Measurements from ENCODE around the gene FKBP2.
A peak's percentile ranks its signal among the peaks of the same experiment; 100 is the strongest.

The FKBP2 gene

GRCh38 chr11:64219755-64220154, 21.1 kb upstream of the FKBP2 start:
- DNase-seq: no peak

GRCh38 chr11:64220271-64220670, 20.6 kb upstream of the FKBP2 start:
- no peak for DNase-seq

GRCh38 chr11:64220798-64221197, 20.1 kb upstream of the FKBP2 start:
- no peak for DNase-seq

GRCh38 chr11:64222651-64223000, 18.3 kb upstream of the FKBP2 start:
- DNase-seq: no peak

GRCh38 chr11:64223001-64223651, 17.8 kb upstream of the FKBP2 start:
- DNase-seq: no peak

- DNase-seq: no peak
These were observed 16.6 kb upstream of the FKBP2 start for GRCh38 chr11:64224151-64224890.

GRCh38 chr11:64224891-64225607, 15.8 kb upstream of the FKBP2 start:
- peak; percentile 28 for DNase-seq

- DNase-seq: peak; percentile 97
These were observed 15.0 kb upstream of the FKBP2 start, which contains the start of the genes NUDT22 and TRPT1 for GRCh38 chr11:64225608-64226506. TSS of gene NUDT22 (plus strand) at chr11:64226274. CDS start at chr11:64226653, 379 bp downstream. TSS of gene TRPT1 (minus strand) at chr11:64226186. CDS start at chr11:64225860, 326 bp downstream.

- DNase-seq: peak; percentile 70
These were observed 14.3 kb upstream of the FKBP2 start for GRCh38 chr11:64226507-64227051.

GRCh38 chr11:64227405-64227956, 13.4 kb upstream of the FKBP2 start:
- DNase-seq: no peak

- no peak for DNase-seq
These were observed 11.7 kb upstream of the FKBP2 start for GRCh38 chr11:64229090-64229743.

GRCh38 chr11:64229744-64230170, 11.1 kb upstream of the FKBP2 start:
- DNase-seq: no peak

- peak; percentile 92 for DNase-seq
These were observed 10.5 kb upstream of the FKBP2 start, which contains the start of gene DNAJC4 for GRCh38 chr11:64230171-64230984. TSS of gene DNAJC4 (plus strand) at chr11:64230548. CDS start at chr11:64230855, 307 bp downstream.

GRCh38 chr11:64230985-64231365, 9.9 kb upstream of the FKBP2 start:
- no peak for DNase-seq

- no peak for DNase-seq
These were observed 9.3 kb upstream of the FKBP2 start for GRCh38 chr11:64231546-64231945.

- DNase-seq: no peak
These were observed 8.5 kb upstream of the FKBP2 start for GRCh38 chr11:64232182-64232966.

GRCh38 chr11:64232967-64233315, 8.0 kb upstream of the FKBP2 start:
- DNase-seq: no peak

- peak; percentile 68 for DNase-seq
These were observed 6.8 kb upstream of the FKBP2 start, which contains the start of gene VEGFB for GRCh38 chr11:64233913-64234586. TSS of gene VEGFB (plus strand) at chr11:64234584. CDS start at chr11:64234834, 250 bp downstream.

Data from activated CD4-positive, alpha-beta T cell treated with anti-CD3 and anti-CD28 coated beads for 48 hours (primary cell).